K562 (cell line): Measurements from ENCODE around the gene HMGB1.

Experiments
- CREB1 ChIP-seq, 2 experiments: sonication (generic) in 1 of 2; formaldehyde crosslinking in 1 of 2; IDR thresholded peaks; 2 replicates each; pipeline versions ENCODE4 v1.6.1 to v1.8.0; 2012 to 2022; ENCODE audit warnings: inconsistent platforms in 1 of 2, mild to moderate bottlenecking in 1 of 2, missing genetic modification reagents in 1 of 2, moderate library complexity in 1 of 2
- GMEB1 ChIP-seq: fragments of 250-450 bp; sonication (Bioruptor Pico); IDR thresholded peaks from 2 replicates; pipeline ENCODE4 v1.4.0; 2020; ENCODE audit warnings: mild to moderate bottlenecking
- MAX ChIP-seq: sonication (generic); formaldehyde crosslinking; IDR thresholded peaks from 2 replicates; pipeline ENCODE4 v1.9.0; 2022; ENCODE audit warnings: mild to moderate bottlenecking, missing genetic modification reagents
- SMC3 ChIP-seq: conservative IDR thresholded peaks from 2 replicates; pipeline ENCODE4 v1.6.1; 2011; ENCODE audit warnings: low read depth, low read length, improper control_type of control experiment; ENCODE audit not compliant: insufficient read depth
- TARDBP ChIP-seq: fragments of 450-650 bp; IDR thresholded peaks from 2 replicates; pipeline ENCODE4 v1.6.1; 2016
- ZNF212 ChIP-seq: fragments of 450-650 bp; formaldehyde crosslinking; IDR thresholded peaks from 2 replicates; pipeline ENCODE4 v1.4.0; 2020; ENCODE audit warnings: mild to moderate bottlenecking
- ZNF384 ChIP-seq: IDR thresholded peaks from 2 replicates; pipeline ENCODE4 v1.6.1; 2012; ENCODE audit warnings: low read depth, low read length, improper control_type of control experiment
- ZNF589 ChIP-seq: fragments of 200-800 bp; sonication (Bioruptor generic); IDR thresholded peaks from 2 replicates; pipeline ENCODE4 v1.6.1; 2016; ENCODE audit warnings: low read depth, missing genetic modification characterization, missing compliant biosample characterization
- ZSCAN29 ChIP-seq: fragments of 450-650 bp; IDR thresholded peaks from 2 replicates; pipeline ENCODE4 v1.6.1; 2017
- TF ChIP-seq, protein P1 (sequence below): sonication (generic); formaldehyde crosslinking; IDR thresholded peaks from 2 replicates; pipeline ENCODE4 v1.9.0; 2022; ENCODE audit warnings: mild to moderate bottlenecking, missing genetic modification reagents

DNA sequence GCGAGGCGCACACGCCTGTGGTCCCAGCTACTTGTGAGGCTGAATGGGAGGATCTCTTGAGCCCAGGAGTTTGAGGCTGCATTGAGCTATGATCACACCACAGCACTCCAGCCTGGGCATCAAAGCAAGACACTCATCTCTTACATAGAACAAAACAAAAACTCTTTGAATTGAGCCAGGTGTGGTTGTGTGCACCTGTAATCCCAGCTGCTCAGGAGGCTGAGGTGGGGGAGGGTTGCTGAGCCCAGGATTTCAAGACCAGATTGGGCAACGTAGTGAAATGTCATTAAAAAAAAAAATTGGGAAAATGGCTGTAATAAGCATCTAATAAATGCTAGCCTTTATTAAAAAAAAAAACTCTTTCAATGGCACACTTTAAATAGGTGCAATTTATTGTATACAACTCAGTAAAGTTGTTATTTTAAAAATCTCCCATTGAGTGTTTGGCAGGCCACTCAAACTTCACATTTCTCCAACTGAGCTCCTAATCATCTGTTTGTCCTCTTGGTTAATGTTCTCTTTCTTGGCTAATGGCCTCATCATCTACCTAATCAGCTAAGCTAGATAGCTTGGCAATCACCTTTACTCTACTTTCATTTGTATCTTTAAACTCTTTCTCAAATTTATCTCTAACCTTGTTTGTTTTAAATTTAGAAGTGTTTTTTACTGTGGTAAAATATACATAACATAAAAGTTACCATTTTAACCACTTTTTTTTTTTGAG is 28.1 kb upstream of the HMGB1 start:
- no peak for TF ChIP-seq TARDBP
- TF ChIP-seq, protein P1, sequence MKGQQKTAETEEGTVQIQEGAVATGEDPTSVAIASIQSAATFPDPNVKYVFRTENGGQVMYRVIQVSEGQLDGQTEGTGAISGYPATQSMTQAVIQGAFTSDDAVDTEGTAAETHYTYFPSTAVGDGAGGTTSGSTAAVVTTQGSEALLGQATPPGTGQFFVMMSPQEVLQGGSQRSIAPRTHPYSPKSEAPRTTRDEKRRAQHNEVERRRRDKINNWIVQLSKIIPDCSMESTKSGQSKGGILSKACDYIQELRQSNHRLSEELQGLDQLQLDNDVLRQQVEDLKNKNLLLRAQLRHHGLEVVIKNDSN (CRISPR knock-in tag) = no peak
- TF ChIP-seq SMC3 = no peak
- TF ChIP-seq CREB1 (IDR thresholded peaks at IDR 0.05) = no peak
- TF ChIP-seq CREB1 (CRISPR knock-in tag; IDR thresholded peaks at IDR 0.05) = no peak
- TF ChIP-seq ZNF212 (CRISPR knock-in tag) = no peak
- TF ChIP-seq ZNF589 (CRISPR knock-in tag) = no peak
- no peak for TF ChIP-seq GMEB1 (CRISPR knock-in tag)
- no peak for TF ChIP-seq ZNF384
- TF ChIP-seq ZSCAN29 = no peak
- TF ChIP-seq MAX = no peak
